Hepatocyte (in vitro differentiated cells): ENCODE data around the gene RWDD2A. TPM values are rescaled to one million over a fixed set of nuclear protein-coding genes. Genes with fewer than 3 reads are reported as not detected.
A peak's percentile ranks its signal among the peaks of the same experiment; 100 is the strongest.

Experiments
- DNase-seq: peaks from one replicate; pipeline ENCODE4 v3.0.0-alpha.2; 2016; ENCODE audit warnings: low spot score
- H2AFZ ChIP-seq: fragments of 200-600 bp; sonication (generic); 2 replicates; pipeline ENCODE4 v1.6.0; 2016; ENCODE audit warnings: antibody characterized with exemption, mild to moderate bottlenecking
- H3K27ac ChIP-seq: fragments of 200-600 bp; sonication (generic); 2 replicates; pipeline ENCODE4 v1.5.1; 2016; ENCODE audit warnings: mild to moderate bottlenecking
- H3K27me3 ChIP-seq: fragments of 200-600 bp; sonication (generic); 2 replicates; pipeline ENCODE4 v1.6.1; 2016
- H3K36me3 ChIP-seq: fragments of 200-600 bp; sonication (generic); replicated peaks from 2 replicates; pipeline ENCODE4 v1.5.1; 2016; ENCODE audit warnings: low read depth; ENCODE audit not compliant: insufficient read depth
- H3K4me1 ChIP-seq: fragments of 200-600 bp; sonication (generic); 2 replicates; pipeline ENCODE4 v1.5.1; 2016; ENCODE audit warnings: mild to moderate bottlenecking, moderate library complexity; ENCODE audit not compliant: insufficient read depth
- H3K4me2 ChIP-seq: fragments of 200-600 bp; sonication (generic); 2 replicates; pipeline ENCODE4 v1.6.0; 2016
- H3K4me3 ChIP-seq: fragments of 200-600 bp; sonication (generic); 2 replicates; pipeline ENCODE4 v1.5.1; 2016; ENCODE audit warnings: mild to moderate bottlenecking
- H3K79me2 ChIP-seq: fragments of 200-600 bp; sonication (generic); 2 replicates; pipeline ENCODE4 v1.6.0; 2017; ENCODE audit warnings: mild to moderate bottlenecking
- H3K9me2 ChIP-seq: fragments of 200-600 bp; sonication (generic); replicated peaks from 2 replicates; pipeline ENCODE4 v1.6.0; 2017; ENCODE audit warnings: mild to moderate bottlenecking; ENCODE audit not compliant: insufficient read depth
- H3K9me3 ChIP-seq: fragments of 200-600 bp; sonication (generic); 2 replicates; pipeline ENCODE4 v1.5.1; 2016; ENCODE audit warnings: low read depth, mild to moderate bottlenecking
- H4K20me1 ChIP-seq: fragments of 200-600 bp; sonication (generic); 2 replicates; pipeline ENCODE4 v1.6.0; 2016; ENCODE audit warnings: mild to moderate bottlenecking; ENCODE audit not compliant: insufficient read depth, poor library complexity, severe bottlenecking
- EZH2 ChIP-seq: fragments of 200-600 bp; sonication (generic); IDR thresholded peaks from 2 replicates; pipeline ENCODE4 v1.6.1; 2016; ENCODE audit warnings: antibody characterized with exemption, mild to moderate bottlenecking, borderline replicate concordance
- EZH2phosphoT487 ChIP-seq: fragments of 200-600 bp; sonication (generic); IDR thresholded peaks from one replicate; pipeline ENCODE4 v1.6.1; 2018; ENCODE audit warnings: antibody characterized with exemption, mild to moderate bottlenecking, low read depth, moderate library complexity; ENCODE audit not compliant: unreplicated experiment, severe bottlenecking
- WGBS: methylation state at CpG from one replicate; pipeline ENCODE4 v1.1.6; 2016; ENCODE audit warnings: low lambda C conversion rate; ENCODE audit errors: missing lambda C conversion rate; 5-methylcytosine and 5-hydroxymethylcytosine counted together
- polyA plus RNA-seq: library from polyadenylated mRNA; unstranded; fragments of >200 nt; fragmentation: Nextera tagmentation; extraction: Ambion mirVana; gene quantifications from 2 replicates; pipeline ENCODE4 v1.2.1, GENCODE V29; 2016
- total RNA-seq: library from RNA; depleted of rRNA; stranded (reverse); fragments of >200 nt; gene quantifications from 2 replicates; pipeline ENCODE4 v1.2.3, GENCODE V29; 2014
- TF ChIP-seq, protein P1 (sequence below): fragments of 200-600 bp; sonication (generic); IDR thresholded peaks from 2 replicates; pipeline ENCODE4 v1.5.1; 2016; ENCODE audit warnings: antibody characterized with exemption, mild to moderate bottlenecking; ENCODE audit not compliant: poor library complexity

The RWDD2A gene
- total and polyA plus RNA-seq, 2 experiments from 2014 or later, result 5.4 to 6.2 TPM

DNA sequence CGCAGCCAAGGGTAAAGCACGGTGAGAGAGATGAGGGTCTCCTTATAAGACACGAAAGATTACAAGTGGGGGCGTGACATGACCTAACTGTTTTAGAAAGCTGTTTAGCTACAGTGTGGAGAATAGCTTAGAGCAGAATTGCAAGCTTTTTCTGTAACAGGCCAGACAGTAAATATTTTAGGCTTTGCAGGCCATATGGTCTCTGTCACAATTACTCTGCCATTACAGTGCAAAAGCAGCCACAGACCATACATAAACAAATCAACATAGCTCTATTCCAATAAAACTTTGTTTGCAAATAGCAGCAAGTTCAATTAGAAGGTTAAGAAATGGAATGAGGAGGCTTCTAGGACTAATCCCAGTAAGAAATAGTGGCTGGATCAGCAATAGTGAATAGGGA is 16.9 kb upstream of the RWDD2A start:
- 63% methylated on average over 4 of the region's 4 CpGs for WGBS
- Histone ChIP-seq H3K79me2 (peaks cover 16% of the 10 kb centered on the region), H3K36me3 (peaks cover 9% of the 10 kb centered on the region), H4K20me1 (no peaks in the 10 kb centered on the region), H3K4me3 (no peak overlapping the region), H3K27ac (no peak overlapping the region), H3K27me3 (no peaks in the 10 kb centered on the region), H3K9me3 (no peaks in the 10 kb centered on the region), H3K9me2 (no peaks in the 10 kb centered on the region), H3K4me1 (no peaks in the 10 kb centered on the region), H2AFZ (no peak overlapping the region), H3K4me2 (no peak overlapping the region)
- DNase-seq, result no peak
- TF ChIP-seq EZH2 (no peak), EZH2phosphoT487 (no peak)
- TF ChIP-seq, protein P1, sequence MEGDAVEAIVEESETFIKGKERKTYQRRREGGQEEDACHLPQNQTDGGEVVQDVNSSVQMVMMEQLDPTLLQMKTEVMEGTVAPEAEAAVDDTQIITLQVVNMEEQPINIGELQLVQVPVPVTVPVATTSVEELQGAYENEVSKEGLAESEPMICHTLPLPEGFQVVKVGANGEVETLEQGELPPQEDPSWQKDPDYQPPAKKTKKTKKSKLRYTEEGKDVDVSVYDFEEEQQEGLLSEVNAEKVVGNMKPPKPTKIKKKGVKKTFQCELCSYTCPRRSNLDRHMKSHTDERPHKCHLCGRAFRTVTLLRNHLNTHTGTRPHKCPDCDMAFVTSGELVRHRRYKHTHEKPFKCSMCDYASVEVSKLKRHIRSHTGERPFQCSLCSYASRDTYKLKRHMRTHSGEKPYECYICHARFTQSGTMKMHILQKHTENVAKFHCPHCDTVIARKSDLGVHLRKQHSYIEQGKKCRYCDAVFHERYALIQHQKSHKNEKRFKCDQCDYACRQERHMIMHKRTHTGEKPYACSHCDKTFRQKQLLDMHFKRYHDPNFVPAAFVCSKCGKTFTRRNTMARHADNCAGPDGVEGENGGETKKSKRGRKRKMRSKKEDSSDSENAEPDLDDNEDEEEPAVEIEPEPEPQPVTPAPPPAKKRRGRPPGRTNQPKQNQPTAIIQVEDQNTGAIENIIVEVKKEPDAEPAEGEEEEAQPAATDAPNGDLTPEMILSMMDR, result no peak

DNA sequence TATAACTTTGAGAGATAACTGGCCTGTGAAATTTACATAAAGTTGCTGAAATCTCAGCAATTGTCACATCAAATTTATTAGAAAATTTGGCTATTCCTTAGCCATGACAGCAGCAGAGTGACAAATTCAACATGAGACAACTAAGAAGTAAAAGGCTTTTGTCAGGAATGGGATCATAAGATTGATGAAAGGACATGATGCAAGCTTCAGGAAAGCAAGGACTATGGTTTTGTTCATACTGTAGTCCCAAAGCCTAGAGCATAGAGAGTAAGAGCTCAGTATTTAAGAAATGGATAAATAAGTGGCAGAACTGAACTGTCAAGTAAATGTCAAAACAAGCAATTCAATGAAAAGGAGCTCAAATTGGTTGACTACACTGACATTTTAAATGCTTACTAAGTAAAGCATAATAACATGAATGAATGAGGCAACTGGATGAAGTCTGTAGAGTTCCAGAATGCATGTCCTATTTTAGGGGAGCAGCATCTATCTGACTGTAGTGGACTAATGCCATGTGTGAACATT is 12.7 kb upstream of the RWDD2A start:
- Histone ChIP-seq H2AFZ (no peak overlapping the region), H3K79me2 (peaks cover 20% of the 10 kb centered on the region), H3K36me3 (no peaks in the 10 kb centered on the region), H3K4me3 (no peak overlapping the region), H3K27me3 (no peaks in the 10 kb centered on the region), H3K27ac (no peak overlapping the region), H3K9me3 (no peaks in the 10 kb centered on the region), H3K9me2 (no peaks in the 10 kb centered on the region), H3K4me1 (no peaks in the 10 kb centered on the region), H3K4me2 (no peak overlapping the region), H4K20me1 (no peaks in the 10 kb centered on the region)
- no peak for DNase-seq
- no peak for TF ChIP-seq EZH2

DNA sequence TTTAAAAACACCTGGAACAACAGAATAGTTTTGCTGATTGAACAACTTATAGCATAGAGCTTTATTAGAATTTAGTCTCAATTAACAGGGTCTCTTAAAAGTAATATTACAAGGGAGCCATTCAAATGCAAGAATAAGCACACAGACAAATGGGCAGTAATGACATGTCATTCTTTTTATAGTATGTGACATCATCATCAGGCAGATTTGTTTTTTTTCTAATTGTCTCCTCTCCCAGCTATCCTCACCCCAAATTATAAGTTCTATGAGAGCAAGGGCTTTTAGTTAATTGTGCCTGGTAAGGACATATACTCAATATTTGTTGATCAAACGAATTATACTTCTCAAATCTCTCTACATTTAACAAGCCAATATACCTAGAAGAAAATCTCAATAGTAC is 11.0 kb upstream of the RWDD2A start:
- H3K9me3 ChIP-seq, result no peaks in the 10 kb centered on the region
- H4K20me1 ChIP-seq, result peaks cover under 1% of the 10 kb centered on the region
- no peak overlapping the region for H3K4me2 ChIP-seq
- H3K79me2 ChIP-seq, result peaks cover 35% of the 10 kb centered on the region
- no peaks in the 10 kb centered on the region for H3K9me2 ChIP-seq
- no peak for DNase-seq
- no peaks in the 10 kb centered on the region for H3K27me3 ChIP-seq
- H2AFZ ChIP-seq, result no peak overlapping the region
- H3K36me3 ChIP-seq, result no peaks in the 10 kb centered on the region
- no peak overlapping the region for H3K27ac ChIP-seq
- no peaks in the 10 kb centered on the region for H3K4me1 ChIP-seq
- H3K4me3 ChIP-seq, result no peak overlapping the region
- no peak for TF ChIP-seq EZH2phosphoT487
- TF ChIP-seq EZH2, result no peak
- TF ChIP-seq, protein P1, result no peak
- 83% methylated on average over 1 of the region's 1 CpG for WGBS

DNA sequence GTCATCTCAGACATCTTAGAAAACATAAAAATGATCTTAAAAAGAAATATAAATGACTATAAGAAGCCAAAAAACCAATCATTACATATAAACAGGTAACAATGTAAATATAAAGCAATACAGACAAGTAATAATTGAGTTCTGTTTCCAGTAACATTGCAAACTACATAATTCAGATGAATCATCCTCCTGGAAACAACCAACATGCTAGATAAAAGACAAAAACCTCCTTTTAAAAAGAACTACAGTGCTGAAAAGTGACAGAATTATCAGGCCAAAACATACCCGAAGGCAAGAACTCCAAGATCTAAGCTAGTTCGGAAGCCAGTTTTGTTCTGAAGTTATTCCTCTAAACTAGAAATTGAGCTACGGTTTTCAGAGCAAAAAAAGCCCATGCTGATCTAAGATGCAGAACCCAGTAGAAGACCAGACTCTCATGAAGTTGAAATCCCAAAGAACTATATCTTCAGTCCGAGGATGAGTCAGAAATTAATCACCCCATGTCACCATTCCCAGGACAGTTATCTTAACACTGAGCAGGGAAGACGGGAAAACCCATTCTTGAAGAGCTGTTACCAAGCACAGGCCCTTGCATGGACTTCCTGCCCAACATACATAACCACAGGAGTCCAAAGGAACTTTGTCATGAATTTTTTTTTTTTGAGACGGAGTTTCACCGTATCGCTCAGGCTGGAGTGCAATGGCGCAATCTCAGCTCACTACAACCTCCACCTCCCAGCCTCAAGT is 9.9 kb upstream of the RWDD2A start:
- H3K79me2 ChIP-seq, result peaks cover 47% of the 10 kb centered on the region
- H3K27ac ChIP-seq, result peak overlapping the region; percentile 61
- WGBS, result 72% methylated on average over 9 of the region's 9 CpGs
- H3K9me2 ChIP-seq, result no peaks in the 10 kb centered on the region
- no peak overlapping the region for H3K4me3 ChIP-seq
- H3K36me3 ChIP-seq, result no peaks in the 10 kb centered on the region
- no peaks in the 10 kb centered on the region for H3K27me3 ChIP-seq
- no peak overlapping the region for H3K4me2 ChIP-seq
- peak; percentile 65 for DNase-seq
- no peaks in the 10 kb centered on the region for H3K4me1 ChIP-seq
- no peaks in the 10 kb centered on the region for H3K9me3 ChIP-seq
- H4K20me1 ChIP-seq, result peaks cover 3% of the 10 kb centered on the region
- H2AFZ ChIP-seq, result no peak overlapping the region
- TF ChIP-seq EZH2, result no peak
- TF ChIP-seq, protein P1, result no peak
- TF ChIP-seq EZH2phosphoT487, result no peak
